ENCODE measurements around the gene SNED1.

DNA sequence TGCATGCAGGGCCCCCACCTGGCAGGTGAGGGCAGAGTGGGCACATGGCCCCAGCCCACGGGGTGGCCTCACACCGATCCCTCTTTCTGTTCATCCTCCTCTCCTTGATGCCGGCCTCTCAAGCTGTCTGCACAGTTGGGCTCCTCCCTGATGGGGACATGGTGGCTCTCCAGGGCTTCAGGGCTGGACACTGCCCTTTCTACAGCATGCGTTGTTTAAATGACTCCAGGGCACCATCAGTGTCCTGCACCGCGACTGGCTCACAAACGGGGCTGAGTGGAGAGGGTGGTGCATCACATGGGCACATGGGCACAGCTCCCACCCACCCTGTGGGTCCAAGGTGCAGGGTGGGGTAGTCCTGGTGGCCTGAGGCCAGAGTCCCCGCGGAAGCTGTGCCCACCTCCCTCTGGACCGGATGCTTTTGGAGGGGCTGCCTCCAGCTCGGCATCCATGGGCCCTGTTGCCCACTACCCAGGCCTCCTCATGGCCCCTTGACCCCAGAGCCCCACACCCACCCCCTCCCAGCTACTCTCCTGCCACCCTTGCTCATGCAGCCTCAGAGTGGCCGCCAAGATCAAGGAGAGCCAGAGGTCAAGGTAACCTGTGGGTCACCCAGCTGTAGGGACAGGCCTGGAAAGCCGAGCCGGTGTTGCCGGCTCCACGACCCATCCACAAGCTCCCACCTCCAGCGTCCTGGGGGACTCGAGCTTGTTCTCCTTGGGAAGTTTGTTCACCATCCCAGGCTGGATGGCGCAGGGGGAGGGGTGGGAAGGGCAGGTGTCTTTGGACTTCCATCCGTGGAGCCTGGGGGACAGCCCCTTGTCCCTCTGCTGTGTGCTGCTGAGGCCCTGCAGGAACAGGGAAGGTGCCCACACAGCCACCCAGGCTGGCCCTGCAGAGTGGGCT lies 12.3 kb upstream of the SNED1 start:
- TF ChIP-seq, protein P1, sequence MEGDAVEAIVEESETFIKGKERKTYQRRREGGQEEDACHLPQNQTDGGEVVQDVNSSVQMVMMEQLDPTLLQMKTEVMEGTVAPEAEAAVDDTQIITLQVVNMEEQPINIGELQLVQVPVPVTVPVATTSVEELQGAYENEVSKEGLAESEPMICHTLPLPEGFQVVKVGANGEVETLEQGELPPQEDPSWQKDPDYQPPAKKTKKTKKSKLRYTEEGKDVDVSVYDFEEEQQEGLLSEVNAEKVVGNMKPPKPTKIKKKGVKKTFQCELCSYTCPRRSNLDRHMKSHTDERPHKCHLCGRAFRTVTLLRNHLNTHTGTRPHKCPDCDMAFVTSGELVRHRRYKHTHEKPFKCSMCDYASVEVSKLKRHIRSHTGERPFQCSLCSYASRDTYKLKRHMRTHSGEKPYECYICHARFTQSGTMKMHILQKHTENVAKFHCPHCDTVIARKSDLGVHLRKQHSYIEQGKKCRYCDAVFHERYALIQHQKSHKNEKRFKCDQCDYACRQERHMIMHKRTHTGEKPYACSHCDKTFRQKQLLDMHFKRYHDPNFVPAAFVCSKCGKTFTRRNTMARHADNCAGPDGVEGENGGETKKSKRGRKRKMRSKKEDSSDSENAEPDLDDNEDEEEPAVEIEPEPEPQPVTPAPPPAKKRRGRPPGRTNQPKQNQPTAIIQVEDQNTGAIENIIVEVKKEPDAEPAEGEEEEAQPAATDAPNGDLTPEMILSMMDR (IDR thresholded peaks at IDR 0.05; ENCODE audit: borderline replicate concordance, extremely low read depth, low read length, poor library complexity, severe bottlenecking): no peak
- no peak for TF ChIP-seq EZH2 (IDR thresholded peaks at IDR 0.05; ENCODE audit: borderline replicate concordance, low read depth, low read length, severe bottlenecking)
